Osteoblast (primary cell): Measurements from ENCODE around the gene OTOR. TPM values are rescaled to one million over a fixed set of nuclear protein-coding genes. Genes with fewer than 3 reads are reported as not detected.

Experiments
- DNase-seq: peaks from one replicate; pipeline ENCODE4 v3.0.0; 2011; ENCODE audit warnings: low spot score, mixed read lengths; ENCODE audit not compliant: insufficient read length; ENCODE audit errors: missing footprints
- H2AFZ ChIP-seq: 2 replicates; pipeline ENCODE4 v1.6.0; 2011; ENCODE audit warnings: mild to moderate bottlenecking, low read length
- H3K27ac ChIP-seq: 2 replicates; pipeline ENCODE4 v1.5.1; 2011; ENCODE audit warnings: mild to moderate bottlenecking, low read depth, low read length, moderate library complexity
- H3K27me3 ChIP-seq: 2 replicates; pipeline ENCODE4 v1.6.0; 2012; ENCODE audit warnings: mild to moderate bottlenecking, control low read depth, inconsistent platforms, low read length, moderate library complexity; ENCODE audit not compliant: insufficient read depth
- H3K36me3 ChIP-seq: 2 replicates; pipeline ENCODE4 v1.5.1; 2011; ENCODE audit warnings: mild to moderate bottlenecking, low read length, control low read depth, moderate library complexity; ENCODE audit not compliant: insufficient read depth
- H3K4me1 ChIP-seq: 2 replicates; pipeline ENCODE4 v1.5.1; 2011; ENCODE audit warnings: mild to moderate bottlenecking, low read length, control low read depth, moderate library complexity; ENCODE audit not compliant: insufficient read depth
- H3K4me2 ChIP-seq: 2 replicates; pipeline ENCODE4 v1.6.0; 2011; ENCODE audit warnings: mild to moderate bottlenecking, low read length; ENCODE audit not compliant: insufficient read depth
- H3K4me3 ChIP-seq: fragments of 200-600 bp; sonication (generic); 3 replicates; pipeline ENCODE4 v1.5.1; 2012; ENCODE audit warnings: mild to moderate bottlenecking, low read length, inconsistent platforms; ENCODE audit not compliant: insufficient read depth
- H3K79me2 ChIP-seq: 2 replicates; pipeline ENCODE4 v1.6.0; 2012; ENCODE audit warnings: mild to moderate bottlenecking, low read length, control low read depth, inconsistent platforms; ENCODE audit not compliant: insufficient read depth
- H3K9me3 ChIP-seq: 2 replicates; pipeline ENCODE4 v1.5.1; 2011; ENCODE audit warnings: low read depth, low read length, control low read depth
- H4K20me1 ChIP-seq: 2 replicates; pipeline ENCODE4 v1.6.0; 2012; ENCODE audit warnings: mild to moderate bottlenecking, low read length, control low read depth; ENCODE audit not compliant: insufficient read depth
- CTCF ChIP-seq: IDR thresholded peaks from 2 replicates; pipeline ENCODE4 v1.5.1; 2011; ENCODE audit warnings: mild to moderate bottlenecking, low read depth, low read length, moderate library complexity; ENCODE audit errors: extremely low read depth
- total RNA-seq: library from RNA; depleted of rRNA; stranded (reverse); fragments of >200 nt; gene quantifications from 2 replicates; pipeline ENCODE4 v1.2.3, GENCODE V29; 2012

OTOR gene
- total RNA-seq, 1 donor, result not detected

- H4K20me1 ChIP-seq, result no peaks in the 10 kb centered on the region
- no peak overlapping the region for H2AFZ ChIP-seq
- TF ChIP-seq CTCF, result no peak
- H3K9me3 ChIP-seq, result no peaks in the 10 kb centered on the region
- H3K27ac ChIP-seq, result no peak overlapping the region
- no peaks in the 10 kb centered on the region for H3K4me1 ChIP-seq
- H3K79me2 ChIP-seq, result no peaks in the 10 kb centered on the region
- no peaks in the 10 kb centered on the region for H3K36me3 ChIP-seq
- no peak for DNase-seq
- no peaks in the 10 kb centered on the region for H3K27me3 ChIP-seq
- H3K4me2 ChIP-seq, result no peak overlapping the region
- H3K4me3 ChIP-seq, result no peak overlapping the region
These were observed 40.5 kb upstream of the OTOR start for GRCh38 chr20:16707674-16708073.

- H3K9me3 ChIP-seq, result no peaks in the 10 kb centered on the region
- H3K79me2 ChIP-seq, result no peaks in the 10 kb centered on the region
- H2AFZ ChIP-seq, result no peak overlapping the region
- no peak for DNase-seq
- no peaks in the 10 kb centered on the region for H3K27me3 ChIP-seq
- H3K36me3 ChIP-seq, result no peaks in the 10 kb centered on the region
- H3K4me3 ChIP-seq, result no peak overlapping the region
- H3K27ac ChIP-seq, result no peak overlapping the region
- no peak overlapping the region for H3K4me2 ChIP-seq
- no peaks in the 10 kb centered on the region for H4K20me1 ChIP-seq
- TF ChIP-seq CTCF, result no peak
- no peaks in the 10 kb centered on the region for H3K4me1 ChIP-seq
These were observed 39.6 kb upstream of the OTOR start for GRCh38 chr20:16708602-16709001.

- Histone ChIP-seq H3K27me3 (no peaks in the 10 kb centered on the region), H3K36me3 (no peaks in the 10 kb centered on the region), H3K9me3 (no peaks in the 10 kb centered on the region), H3K4me3 (no peak overlapping the region), H4K20me1 (no peaks in the 10 kb centered on the region), H2AFZ (no peak overlapping the region), H3K27ac (no peak overlapping the region), H3K4me1 (no peaks in the 10 kb centered on the region), H3K79me2 (no peaks in the 10 kb centered on the region), H3K4me2 (no peak overlapping the region)
- no peak for TF ChIP-seq CTCF
- DNase-seq, result no peak
These were observed 39.1 kb upstream of the OTOR start for GRCh38 chr20:16709017-16709416.

- no peak overlapping the region for H3K27ac ChIP-seq
- no peaks in the 10 kb centered on the region for H3K4me1 ChIP-seq
- H3K4me2 ChIP-seq, result no peak overlapping the region
- H4K20me1 ChIP-seq, result no peaks in the 10 kb centered on the region
- no peaks in the 10 kb centered on the region for H3K36me3 ChIP-seq
- no peaks in the 10 kb centered on the region for H3K9me3 ChIP-seq
- no peak for TF ChIP-seq CTCF
- peaks cover 3% of the 10 kb centered on the region for H3K27me3 ChIP-seq
- DNase-seq, result no peak
- no peaks in the 10 kb centered on the region for H3K79me2 ChIP-seq
- no peak overlapping the region for H2AFZ ChIP-seq
- H3K4me3 ChIP-seq, result no peak overlapping the region
These were observed 37.4 kb upstream of the OTOR start for GRCh38 chr20:16710781-16711180.
